GM12878 (cell line): ENCODE measurements around the gene DENND1A. TPM values are rescaled to one million over a fixed set of nuclear protein-coding genes. Genes with fewer than 3 reads are reported as not detected.

ENCODE experiments used
- EZH2 ChIP-seq: IDR thresholded peaks from 2 replicates; pipeline ENCODE4 v1.6.1; 2012; ENCODE audit warnings: low read depth, mild to moderate bottlenecking, control low read depth, inconsistent platforms, low read length, borderline replicate concordance; ENCODE audit not compliant: control insufficient read depth
- KDM1A ChIP-seq: fragments of 200-600 bp; sonication (generic); IDR thresholded peaks from 2 replicates; pipeline ENCODE4 v1.6.1; 2016; ENCODE audit warnings: borderline replicate concordance
- PAX5 ChIP-seq: IDR thresholded peaks from 2 replicates; pipeline ENCODE4 v1.6.1; 2011; ENCODE audit warnings: low read depth, low read length, borderline replicate concordance
- RELA ChIP-seq: fragments of 450-650 bp; IDR thresholded peaks from 2 replicates; pipeline ENCODE4 v1.8.0; 2014; ENCODE audit warnings: borderline replicate concordance; ENCODE audit not compliant: partially characterized antibody
- SIX5 ChIP-seq: IDR thresholded peaks from 2 replicates; pipeline ENCODE4 v1.6.1; 2011; ENCODE audit warnings: mild to moderate bottlenecking, low read depth, low read length, moderate library complexity; ENCODE audit not compliant: severe bottlenecking
- TARDBP ChIP-seq: IDR thresholded peaks from 2 replicates; pipeline ENCODE4 v1.6.1; 2016; ENCODE audit warnings: borderline replicate concordance
- YY1 ChIP-seq: IDR thresholded peaks from 2 replicates; pipeline ENCODE4 v1.6.1; 2011; ENCODE audit warnings: low read depth, mild to moderate bottlenecking, low read length
- polyA plus RNA-seq, 11 experiments: library from polyadenylated mRNA; depleted of rRNA in 4 of 11; unstranded in 6 of 11; stranded (reverse) in 5 of 11; fragments of >200 nt; fragmentation: Nextera tagmentation in 4 of 11; fragmentation: Illumina TruSeq in 1 of 11; extraction: Ambion mirVana in 4 of 11; extraction: Trizol in 1 of 11; gene quantifications; 1 replicate in 1 of 11; 2 replicates in 10 of 11; pipeline versions ENCODE4 v1.2.1 to v1.2.3, GENCODE V29; 2011 to 2016; ENCODE audit warnings: inconsistent platforms in 2 of 11, missing spikeins in 2 of 11, low read depth in 1 of 11
- total RNA-seq, 4 experiments: library from RNA; depleted of rRNA in 3 of 4; stranded (reverse); fragments of >200 nt in 3 of 4; fragmentation: Illumina TruSeq in 1 of 4; extraction: Trizol in 1 of 4; gene quantifications; 2 replicates each; pipeline versions ENCODE4 v1.2.1 to v1.2.3, GENCODE V29; 2013 to 2021
- TF ChIP-seq, protein P1 (sequence below): fragments of 450-650 bp; conservative IDR thresholded peaks from 2 replicates; pipeline ENCODE4 v1.6.1; 2017; ENCODE audit warnings: mild to moderate bottlenecking, moderate library complexity
- TF ChIP-seq, protein P2 (sequence below): fragments of 450-650 bp; IDR thresholded peaks from 2 replicates; pipeline ENCODE4 v1.6.1; 2017; ENCODE audit warnings: mild to moderate bottlenecking, moderate library complexity
- TF ChIP-seq, protein P3 (sequence below): fragments of 450-650 bp; formaldehyde crosslinking; IDR thresholded peaks from 2 replicates; pipeline ENCODE4 v1.4.0; 2022; ENCODE audit warnings: mild to moderate bottlenecking, moderate library complexity
- TF ChIP-seq, protein P4 (sequence below), 3 experiments: IDR thresholded peaks in 2 of 3; conservative IDR thresholded peaks in 1 of 3; 2 replicates each; pipeline ENCODE4 v1.5.1; 2011; ENCODE audit warnings: low read depth in 3 of 3, low read length in 3 of 3, mild to moderate bottlenecking in 3 of 3, control low read depth in 2 of 3, moderate library complexity in 2 of 3, inconsistent platforms in 1 of 3, mixed read lengths in 1 of 3; ENCODE audit not compliant: control insufficient read depth in 2 of 3, insufficient read depth in 1 of 3; ENCODE audit errors: extremely low read depth in 1 of 3
- TF ChIP-seq, protein P5 (sequence below): fragments of 450-650 bp; IDR thresholded peaks from 2 replicates; pipeline ENCODE4 v1.6.1; 2016; ENCODE audit warnings: mild to moderate bottlenecking

The DENND1A gene
- total and polyA plus RNA-seq, 10 of the 15 experiments (the other 5 are each of a cell fraction or from before 2014, with no cell fraction given) = 14.1 to 48.6 (median 35.2) TPM

DNA sequence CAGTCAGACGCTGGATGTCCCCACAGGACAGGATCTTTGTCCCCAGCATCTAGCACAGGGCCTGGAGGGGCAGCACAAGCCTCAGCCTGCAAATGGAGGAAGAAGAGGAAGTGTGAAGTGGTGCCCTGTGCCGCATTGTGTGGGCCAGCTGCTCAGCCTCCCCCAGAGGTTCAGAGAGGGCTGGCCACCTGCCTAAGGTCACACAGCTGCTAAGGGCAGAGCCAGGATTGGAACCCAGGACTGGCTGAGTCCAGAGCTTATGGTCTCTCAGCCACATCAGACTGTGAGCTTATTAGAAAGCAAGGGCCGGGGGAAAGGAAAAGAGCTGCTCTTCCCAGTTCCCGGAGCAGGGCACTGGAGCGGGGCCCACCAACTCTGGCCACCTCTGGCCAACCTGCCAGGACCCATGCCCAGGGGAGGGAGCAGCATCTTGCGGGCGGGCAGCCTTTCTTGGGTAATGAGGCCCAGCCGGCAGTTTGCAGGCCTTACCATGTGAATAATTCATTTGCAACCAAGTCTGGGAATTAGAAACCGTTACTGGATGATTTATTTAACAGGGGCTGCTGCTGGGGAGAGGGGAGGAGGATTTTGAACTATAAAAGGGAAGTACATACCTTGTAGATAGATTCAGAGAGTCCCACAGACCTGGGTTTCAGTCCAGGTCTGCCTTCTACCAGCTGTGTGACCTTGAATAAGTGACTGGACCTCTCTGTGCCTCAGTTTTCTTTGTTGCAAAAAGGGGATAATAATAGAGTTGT lies 585.6 kb downstream of the DENND1A start (continued):
- TF ChIP-seq, protein P1, sequence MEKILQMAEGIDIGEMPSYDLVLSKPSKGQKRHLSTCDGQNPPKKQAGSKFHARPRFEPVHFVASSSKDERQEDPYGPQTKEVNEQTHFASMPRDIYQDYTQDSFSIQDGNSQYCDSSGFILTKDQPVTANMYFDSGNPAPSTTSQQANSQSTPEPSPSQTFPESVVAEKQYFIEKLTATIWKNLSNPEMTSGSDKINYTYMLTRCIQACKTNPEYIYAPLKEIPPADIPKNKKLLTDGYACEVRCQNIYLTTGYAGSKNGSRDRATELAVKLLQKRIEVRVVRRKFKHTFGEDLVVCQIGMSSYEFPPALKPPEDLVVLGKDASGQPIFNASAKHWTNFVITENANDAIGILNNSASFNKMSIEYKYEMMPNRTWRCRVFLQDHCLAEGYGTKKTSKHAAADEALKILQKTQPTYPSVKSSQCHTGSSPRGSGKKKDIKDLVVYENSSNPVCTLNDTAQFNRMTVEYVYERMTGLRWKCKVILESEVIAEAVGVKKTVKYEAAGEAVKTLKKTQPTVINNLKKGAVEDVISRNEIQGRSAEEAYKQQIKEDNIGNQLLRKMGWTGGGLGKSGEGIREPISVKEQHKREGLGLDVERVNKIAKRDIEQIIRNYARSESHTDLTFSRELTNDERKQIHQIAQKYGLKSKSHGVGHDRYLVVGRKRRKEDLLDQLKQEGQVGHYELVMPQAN = 0 out of 2 replicates have a peak, but pooled peaks have one; percentile 21
- no peak for TF ChIP-seq EZH2
- TF ChIP-seq SIX5 = no peak
- TF ChIP-seq, protein P2, sequence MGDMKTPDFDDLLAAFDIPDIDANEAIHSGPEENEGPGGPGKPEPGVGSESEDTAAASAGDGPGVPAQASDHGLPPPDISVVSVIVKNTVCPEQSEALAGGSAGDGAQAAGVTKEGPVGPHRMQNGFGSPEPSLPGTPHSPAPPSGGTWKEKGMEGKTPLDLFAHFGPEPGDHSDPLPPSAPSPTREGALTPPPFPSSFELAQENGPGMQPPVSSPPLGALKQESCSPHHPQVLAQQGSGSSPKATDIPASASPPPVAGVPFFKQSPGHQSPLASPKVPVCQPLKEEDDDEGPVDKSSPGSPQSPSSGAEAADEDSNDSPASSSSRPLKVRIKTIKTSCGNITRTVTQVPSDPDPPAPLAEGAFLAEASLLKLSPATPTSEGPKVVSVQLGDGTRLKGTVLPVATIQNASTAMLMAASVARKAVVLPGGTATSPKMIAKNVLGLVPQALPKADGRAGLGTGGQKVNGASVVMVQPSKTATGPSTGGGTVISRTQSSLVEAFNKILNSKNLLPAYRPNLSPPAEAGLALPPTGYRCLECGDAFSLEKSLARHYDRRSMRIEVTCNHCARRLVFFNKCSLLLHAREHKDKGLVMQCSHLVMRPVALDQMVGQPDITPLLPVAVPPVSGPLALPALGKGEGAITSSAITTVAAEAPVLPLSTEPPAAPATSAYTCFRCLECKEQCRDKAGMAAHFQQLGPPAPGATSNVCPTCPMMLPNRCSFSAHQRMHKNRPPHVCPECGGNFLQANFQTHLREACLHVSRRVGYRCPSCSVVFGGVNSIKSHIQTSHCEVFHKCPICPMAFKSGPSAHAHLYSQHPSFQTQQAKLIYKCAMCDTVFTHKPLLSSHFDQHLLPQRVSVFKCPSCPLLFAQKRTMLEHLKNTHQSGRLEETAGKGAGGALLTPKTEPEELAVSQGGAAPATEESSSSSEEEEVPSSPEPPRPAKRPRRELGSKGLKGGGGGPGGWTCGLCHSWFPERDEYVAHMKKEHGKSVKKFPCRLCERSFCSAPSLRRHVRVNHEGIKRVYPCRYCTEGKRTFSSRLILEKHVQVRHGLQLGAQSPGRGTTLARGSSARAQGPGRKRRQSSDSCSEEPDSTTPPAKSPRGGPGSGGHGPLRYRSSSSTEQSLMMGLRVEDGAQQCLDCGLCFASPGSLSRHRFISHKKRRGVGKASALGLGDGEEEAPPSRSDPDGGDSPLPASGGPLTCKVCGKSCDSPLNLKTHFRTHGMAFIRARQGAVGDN = peak; percentile 53; the same call in 1 of the 2 replicates
- 0 out of 2 replicates have a peak, but pooled peaks have one; percentile 8 for TF ChIP-seq PAX5
- no peak for TF ChIP-seq RELA
- TF ChIP-seq, protein P3, sequence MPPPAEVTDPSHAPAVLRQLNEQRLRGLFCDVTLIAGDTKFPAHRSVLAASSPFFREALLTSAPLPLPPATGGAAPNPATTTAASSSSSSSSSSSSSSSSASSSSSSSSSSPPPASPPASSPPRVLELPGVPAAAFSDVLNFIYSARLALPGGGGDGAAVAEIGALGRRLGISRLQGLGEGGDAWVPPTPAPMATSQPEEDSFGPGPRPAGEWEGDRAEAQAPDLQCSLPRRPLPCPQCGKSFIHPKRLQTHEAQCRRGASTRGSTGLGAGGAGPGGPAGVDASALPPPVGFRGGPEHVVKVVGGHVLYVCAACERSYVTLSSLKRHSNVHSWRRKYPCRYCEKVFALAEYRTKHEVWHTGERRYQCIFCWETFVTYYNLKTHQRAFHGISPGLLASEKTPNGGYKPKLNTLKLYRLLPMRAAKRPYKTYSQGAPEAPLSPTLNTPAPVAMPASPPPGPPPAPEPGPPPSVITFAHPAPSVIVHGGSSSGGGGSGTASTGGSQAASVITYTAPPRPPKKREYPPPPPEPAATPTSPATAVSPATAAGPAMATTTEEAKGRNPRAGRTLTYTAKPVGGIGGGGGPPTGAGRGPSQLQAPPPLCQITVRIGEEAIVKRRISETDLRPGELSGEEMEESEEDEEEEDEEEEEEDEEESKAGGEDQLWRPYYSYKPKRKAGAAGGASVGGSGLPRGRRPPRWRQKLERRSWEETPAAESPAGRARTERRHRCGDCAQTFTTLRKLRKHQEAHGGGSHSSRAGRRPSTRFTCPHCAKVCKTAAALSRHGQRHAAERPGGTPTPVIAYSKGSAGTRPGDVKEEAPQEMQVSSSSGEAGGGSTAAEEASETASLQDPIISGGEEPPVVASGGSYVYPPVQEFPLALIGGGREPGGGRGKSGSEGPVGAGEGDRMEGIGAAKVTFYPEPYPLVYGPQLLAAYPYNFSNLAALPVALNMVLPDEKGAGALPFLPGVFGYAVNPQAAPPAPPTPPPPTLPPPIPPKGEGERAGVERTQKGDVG (CRISPR knock-in tag) = no peak
- TF ChIP-seq TARDBP = 0 out of 2 replicates have a peak, but pooled peaks have one; percentile 31
- TF ChIP-seq KDM1A = 0 out of 2 replicates have a peak, but pooled peaks have one; percentile 37
- TF ChIP-seq, protein P4, sequence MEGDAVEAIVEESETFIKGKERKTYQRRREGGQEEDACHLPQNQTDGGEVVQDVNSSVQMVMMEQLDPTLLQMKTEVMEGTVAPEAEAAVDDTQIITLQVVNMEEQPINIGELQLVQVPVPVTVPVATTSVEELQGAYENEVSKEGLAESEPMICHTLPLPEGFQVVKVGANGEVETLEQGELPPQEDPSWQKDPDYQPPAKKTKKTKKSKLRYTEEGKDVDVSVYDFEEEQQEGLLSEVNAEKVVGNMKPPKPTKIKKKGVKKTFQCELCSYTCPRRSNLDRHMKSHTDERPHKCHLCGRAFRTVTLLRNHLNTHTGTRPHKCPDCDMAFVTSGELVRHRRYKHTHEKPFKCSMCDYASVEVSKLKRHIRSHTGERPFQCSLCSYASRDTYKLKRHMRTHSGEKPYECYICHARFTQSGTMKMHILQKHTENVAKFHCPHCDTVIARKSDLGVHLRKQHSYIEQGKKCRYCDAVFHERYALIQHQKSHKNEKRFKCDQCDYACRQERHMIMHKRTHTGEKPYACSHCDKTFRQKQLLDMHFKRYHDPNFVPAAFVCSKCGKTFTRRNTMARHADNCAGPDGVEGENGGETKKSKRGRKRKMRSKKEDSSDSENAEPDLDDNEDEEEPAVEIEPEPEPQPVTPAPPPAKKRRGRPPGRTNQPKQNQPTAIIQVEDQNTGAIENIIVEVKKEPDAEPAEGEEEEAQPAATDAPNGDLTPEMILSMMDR (IDR thresholded peaks at IDR 0.05 in 2 of 3, conservative IDR thresholded peaks at IDR 0.05 in 1 of 3; ENCODE audit: control insufficient read depth in 2 of 3, extremely low read depth in 1 of 3, insufficient read depth in 1 of 3, low read depth in 3 of 3, low read length in 3 of 3) = no peak
- TF ChIP-seq, protein P5, sequence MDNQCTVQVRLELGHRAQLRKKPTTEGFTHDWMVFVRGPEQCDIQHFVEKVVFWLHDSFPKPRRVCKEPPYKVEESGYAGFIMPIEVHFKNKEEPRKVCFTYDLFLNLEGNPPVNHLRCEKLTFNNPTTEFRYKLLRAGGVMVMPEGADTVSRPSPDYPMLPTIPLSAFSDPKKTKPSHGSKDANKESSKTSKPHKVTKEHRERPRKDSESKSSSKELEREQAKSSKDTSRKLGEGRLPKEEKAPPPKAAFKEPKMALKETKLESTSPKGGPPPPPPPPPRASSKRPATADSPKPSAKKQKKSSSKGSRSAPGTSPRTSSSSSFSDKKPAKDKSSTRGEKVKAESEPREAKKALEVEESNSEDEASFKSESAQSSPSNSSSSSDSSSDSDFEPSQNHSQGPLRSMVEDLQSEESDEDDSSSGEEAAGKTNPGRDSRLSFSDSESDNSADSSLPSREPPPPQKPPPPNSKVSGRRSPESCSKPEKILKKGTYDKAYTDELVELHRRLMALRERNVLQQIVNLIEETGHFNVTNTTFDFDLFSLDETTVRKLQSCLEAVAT = no peak
- 0 out of 2 replicates have a peak, but pooled peaks have one; percentile 39 for TF ChIP-seq YY1
